Embryonic facial prominence (tissue), 1 donor: ENCODE results near the gene CACNG3.
A peak's percentile ranks its signal among the peaks of the same experiment; 100 is the strongest.
"Not testable (repeated sequence)": the region's sequence is repeated elsewhere in the genome, so short reads cannot be mapped to it uniquely, and the experiment has no call there.

ENCODE experiments used
- DNase-seq: peaks from one replicate; pipeline ENCODE4 v3.0.0-alpha.2; 2016; ENCODE audit errors: extremely low spot score

CACNG3 gene

DNA sequence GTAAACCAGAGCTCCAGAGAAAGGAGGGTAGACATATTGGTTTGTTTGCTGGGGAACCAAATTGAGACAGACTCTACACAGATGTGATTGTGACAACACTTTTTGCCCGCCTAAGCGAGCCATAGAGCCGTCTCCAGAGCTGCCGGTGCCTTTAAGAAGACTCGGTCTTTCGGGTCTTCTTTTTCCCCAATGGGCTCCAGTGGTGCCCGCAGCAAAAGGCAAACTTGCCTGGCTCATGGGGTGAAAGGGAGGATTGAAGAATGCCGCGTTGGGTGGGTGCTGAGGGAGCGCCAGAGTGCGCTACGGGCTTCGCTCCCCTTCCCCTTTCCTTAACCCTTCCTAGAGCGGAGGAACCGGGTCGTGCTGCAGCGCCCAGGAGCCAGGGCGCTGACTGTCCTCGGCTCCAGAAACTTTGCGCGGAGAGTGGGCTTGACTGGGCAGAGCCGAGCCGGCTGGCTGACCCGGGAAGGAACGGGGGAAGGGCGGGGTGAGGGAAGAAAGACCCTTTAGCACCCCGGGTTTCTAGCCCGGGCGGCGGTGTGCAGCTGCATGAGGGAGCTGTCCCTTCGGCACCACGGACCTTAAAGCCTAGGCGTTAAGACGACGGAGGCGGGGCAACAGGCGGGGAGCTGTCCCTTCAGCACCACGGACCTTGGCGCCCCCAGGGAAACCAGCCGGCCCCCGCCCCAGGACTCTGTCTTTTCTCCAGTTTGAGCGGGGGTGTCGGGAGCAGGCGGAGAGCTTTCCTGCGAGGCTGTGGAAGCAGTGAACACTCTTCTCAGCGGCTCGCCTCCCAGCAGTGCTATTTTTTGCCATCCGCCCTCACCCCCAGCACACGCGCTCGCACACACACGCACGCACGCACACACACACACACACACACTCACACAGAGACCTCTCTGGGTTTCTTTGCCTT, at the start of gene CACNG3:
Gene CACNG3, plus strand, starts transcription at position 880 of the 916 bp plus-strand sequence. CDS start 420 bp downstream, outside the sequence.
- DNase-seq, result peak; percentile 37

DNA sequence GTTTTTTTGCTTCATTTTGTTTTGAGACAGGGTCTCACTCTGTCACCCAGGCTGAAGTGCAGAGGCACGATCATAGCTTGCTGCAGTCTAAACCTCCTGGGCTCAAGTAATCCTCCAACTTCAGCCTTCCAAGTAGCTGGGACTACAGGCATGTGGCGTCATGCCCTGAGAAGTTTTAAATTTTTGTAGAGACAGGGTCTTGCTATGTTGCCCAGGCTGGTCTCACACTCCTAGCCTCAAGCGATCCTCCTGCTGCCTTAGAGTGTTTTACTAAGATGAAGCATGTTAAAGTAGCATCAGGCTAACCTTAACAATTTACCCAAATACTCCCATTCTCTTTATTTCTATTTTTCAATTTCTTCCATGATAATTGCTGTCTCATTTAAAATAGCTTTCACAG, 49.2 kb upstream of the CACNG3 start:
- DNase-seq, result no peak

DNA sequence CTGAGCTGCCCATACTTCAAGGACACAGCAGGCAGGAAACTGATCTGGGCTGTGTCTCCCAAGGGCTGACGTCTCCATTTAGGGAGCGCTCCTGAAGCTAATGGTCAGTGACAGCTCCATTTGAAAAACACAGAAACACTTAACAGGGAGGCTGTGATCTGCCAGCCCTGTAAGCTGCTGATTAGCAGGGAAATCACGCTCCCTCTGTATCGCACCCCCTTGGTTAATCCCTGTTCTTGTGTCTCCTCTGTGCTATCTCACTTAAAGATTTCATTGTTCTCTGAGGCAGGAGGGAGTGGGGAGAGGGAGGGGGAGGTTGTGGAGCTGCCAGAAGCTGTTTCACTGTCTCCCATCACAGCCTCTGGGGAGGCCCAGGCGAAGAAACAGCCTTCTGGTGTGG, 47.4 kb upstream of the CACNG3 start:
- no peak for DNase-seq

DNA sequence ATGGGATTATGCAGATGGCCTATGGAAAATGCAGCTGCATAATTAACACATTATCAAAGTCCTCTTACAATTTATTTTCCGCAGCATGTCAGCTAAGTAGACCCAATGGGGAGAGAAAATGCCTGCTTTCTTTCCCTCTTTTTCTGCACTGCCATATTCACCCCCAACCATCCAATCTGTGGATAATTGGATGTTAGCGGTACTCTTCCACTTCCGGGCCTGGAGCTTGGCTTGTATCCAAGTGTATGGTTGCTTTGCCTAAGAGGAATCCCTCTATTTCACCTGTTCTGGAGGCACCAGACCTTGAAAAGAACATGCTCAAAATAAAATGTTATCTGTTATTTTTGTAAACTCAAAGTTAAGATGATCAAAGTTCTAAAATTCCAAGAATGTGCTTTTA, 41.1 kb upstream of the CACNG3 start:
- DNase-seq, result no peak

DNA sequence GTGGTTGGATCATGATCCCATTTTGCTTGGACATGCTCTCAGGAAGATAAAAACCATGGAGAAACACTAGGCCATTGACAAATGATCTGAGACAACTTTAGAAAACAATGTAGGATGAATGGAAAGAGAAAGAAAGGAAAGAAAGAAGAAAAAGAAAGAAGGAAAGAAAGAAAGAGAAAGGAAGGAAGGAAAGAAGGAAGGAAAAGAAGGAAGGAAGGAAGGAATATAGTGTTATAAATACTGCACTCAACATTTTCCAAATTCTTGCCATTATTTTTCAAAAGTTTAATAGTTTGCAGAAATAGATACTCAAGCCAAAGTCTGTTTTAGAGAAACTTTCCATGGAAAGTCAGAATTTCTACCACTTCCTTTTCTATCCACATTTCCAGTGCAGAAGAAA, 39.2 kb upstream of the CACNG3 start:
- DNase-seq, result no peak

DNA sequence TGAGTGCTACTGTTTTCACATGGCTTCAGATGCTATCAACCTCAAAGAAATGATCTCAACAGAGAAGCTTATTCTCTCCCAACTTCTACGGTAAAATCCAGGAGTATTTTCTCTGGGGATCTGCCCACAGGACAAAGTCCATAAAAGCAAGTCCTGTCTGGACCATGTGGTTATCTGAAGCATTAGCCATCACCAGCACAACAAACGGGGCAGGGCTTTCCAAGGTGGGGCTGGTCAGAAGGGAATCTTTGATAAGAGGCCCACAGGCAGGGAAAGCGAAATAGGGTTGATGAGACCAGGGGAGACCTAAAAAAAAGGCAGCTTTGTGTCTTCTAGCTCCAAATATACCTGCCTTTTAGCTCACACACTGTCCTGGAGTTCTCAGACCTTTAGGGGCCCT, 38.7 kb upstream of the CACNG3 start:
- no peak for DNase-seq

DNA sequence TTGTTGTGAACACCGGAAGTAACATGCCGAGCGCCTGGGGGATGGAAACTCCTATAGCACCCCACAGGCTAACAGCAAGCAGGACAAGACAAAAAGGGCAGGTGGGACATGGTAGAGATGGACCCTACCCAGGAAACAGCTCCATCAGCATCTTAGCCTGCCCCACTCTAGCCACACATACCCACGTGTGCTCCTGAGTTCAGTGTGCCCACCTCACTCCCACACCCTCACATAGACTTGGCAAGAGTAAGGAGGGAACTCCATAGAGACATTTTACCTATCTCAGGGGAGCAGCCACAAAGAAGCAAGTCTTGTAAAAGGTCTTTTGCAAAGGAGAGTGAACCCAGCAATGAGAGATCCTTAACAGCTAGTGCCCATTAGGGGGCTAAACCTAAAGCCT, 37.8 kb upstream of the CACNG3 start:
- no peak for DNase-seq

DNA sequence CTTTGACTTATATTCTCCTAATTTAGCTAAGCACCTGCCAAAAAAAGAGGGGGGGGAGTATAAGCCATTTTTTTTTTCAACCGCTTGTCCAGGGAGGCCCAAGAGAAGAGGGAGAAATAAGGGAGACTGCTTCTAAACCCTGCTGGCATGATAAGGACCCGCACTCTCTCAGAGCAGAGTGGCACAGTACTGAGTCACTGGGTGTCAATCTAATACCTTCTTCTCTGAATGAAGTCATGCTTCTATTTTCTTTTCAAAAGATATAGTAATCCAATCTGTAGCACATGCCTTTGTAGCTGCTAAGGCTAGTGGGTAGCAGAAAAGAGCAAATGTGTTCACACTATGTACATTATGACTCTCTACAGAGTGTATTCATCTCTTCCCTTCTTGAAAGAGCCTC, 34.9 kb upstream of the CACNG3 start:
- no peak for DNase-seq

DNA sequence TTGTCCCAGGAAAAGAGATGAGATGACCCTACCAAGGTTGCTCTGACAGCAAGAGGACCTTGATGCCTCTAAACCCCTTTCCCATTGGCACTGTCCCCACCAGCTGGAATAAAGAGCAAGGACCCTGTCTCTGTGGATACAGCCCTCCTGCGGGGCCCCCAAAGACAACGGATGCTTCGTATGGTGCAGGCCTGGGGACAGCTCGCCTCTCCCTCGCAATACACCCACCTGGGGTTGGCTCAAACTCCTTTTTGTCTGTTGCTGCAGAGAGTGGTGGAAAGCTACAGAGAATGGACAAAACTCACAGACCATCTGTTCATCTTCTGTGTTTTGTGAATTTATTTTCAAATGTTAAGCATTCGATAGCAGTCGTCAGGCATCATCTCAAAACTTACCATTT, 27.6 kb upstream of the CACNG3 start:
- DNase-seq, result no peak

DNA sequence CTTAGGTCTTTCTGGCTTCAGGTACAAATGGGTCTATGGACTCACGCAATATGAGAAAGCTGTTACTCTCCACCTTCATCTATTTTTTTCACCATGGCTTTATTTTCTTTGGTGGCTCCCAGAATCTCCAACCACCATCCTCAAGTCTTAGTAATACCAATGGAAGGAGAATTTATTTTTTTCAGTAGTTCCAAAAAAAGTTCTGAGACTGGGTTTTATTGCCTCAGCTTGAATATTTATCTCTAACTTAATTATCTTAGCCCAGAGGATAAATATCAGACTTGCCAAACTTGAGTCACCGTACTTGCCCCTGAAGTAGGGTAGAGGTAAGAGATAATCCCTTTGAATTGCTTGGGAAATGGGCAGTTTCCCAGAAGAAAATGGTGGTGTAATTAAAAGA, 23.2 kb upstream of the CACNG3 start:
- no peak for DNase-seq

DNA sequence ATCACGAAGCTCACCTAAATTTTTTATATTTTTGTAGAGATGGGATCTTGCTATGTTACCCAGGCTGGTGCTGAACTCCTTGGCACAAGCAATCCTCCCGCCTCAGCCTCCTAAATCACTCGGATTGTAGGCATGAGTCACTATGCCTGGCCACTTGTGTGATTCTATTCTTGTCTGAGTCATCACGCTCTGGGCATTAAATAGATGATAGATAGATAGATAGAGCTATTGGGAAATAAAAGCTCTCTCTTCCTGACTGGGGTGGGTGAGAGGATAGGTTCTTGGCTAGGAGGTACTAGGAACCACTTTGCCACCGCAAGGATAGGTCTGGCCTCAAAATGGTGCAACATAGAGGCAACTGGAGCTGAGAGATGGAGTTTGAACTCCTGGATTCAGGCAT, 21.4 kb upstream of the CACNG3 start:
- no peak for DNase-seq

DNA sequence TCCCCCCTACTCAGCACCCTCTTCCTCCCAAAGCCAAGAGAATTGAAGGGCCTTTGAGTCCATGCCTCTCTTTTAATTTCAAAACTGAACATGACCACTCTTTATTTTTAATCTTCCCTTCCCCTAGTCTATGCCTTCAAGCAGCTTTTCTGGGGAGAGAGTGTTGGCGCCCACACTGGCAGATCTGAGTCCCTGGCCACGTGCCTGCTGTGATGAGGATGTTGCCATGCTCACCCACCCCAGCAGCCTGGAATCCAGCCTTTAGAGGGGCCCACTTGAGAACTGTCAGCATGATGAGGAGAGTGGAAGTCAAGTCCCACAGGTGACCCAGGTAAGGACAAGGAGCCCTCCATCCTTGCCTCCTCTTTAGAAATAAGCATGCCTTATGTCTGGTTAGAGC, 20.3 kb upstream of the CACNG3 start:
- no peak for DNase-seq

DNA sequence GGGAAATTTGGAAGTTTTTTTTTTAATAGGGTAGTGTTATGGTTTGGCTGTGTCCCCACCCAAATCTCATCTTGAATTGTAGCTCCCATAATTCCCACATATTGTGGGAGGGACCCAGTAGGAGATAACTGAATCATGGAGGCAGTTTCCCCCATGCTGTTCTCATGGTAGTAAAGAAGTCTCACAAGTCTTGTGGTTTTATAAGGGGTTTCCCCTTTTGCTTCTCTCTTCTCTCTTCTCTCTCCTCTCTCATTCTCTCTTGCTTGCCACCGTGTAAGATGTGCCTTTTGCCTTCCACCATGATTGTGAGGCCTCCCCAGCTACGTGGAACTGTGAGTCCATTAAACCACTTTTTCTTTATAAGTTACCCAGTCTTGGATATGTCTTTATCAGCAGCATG, 17.3 kb upstream of the CACNG3 start:
- DNase-seq, result not testable (repeated sequence)

DNA sequence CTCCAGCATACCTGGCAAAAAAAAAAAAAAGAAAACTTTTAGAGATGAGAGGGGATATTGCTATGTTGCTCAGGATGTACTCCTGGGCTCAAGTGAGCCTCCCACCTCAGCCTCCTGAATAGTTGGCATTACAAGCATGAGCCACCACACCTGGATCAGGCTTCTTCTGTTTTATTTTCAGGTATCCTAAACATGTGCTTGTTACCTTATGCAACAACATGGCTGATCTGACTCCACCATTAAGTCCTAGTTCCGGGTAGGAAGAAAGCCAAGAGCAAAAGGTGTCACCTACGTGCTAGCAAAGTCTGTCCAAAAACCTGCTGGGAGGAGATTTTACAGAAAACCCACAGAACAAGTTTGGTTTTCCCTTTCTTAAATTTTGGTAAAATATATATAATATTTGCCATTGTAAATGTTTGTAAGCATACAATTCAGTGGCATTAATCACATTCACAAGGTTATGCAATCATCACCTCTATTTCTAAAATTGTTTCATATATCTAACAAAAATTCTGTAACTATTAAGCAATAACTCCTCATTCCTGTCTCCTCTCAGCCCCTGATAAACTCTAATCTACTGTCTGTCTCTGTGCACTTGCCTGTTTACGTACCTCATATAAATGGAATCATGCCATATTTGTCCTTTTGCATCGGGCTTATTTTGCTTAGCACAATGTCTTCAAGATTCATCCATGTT, 9.1 kb upstream of the CACNG3 start:
- no peak for DNase-seq

DNA sequence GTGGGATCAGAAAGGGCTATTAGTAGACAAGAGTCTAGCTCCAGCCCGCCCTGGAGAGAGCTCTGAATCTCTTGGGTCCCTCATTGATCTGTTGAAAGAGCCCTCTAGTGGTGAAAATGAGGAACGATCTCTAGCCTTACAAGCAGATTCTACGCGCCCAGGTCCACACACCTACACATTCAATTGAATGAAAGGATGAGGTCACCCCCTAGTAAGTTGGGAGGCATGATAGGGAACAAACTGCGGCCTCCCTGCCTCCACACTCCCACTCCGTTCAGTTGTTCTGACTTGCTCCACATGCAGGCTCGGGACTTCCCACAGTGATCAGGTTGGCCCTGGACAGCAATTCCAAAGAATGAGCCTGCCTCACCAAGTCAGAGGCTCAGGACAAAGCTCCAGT, 2.9 kb upstream of the CACNG3 start:
- no peak for DNase-seq

DNA sequence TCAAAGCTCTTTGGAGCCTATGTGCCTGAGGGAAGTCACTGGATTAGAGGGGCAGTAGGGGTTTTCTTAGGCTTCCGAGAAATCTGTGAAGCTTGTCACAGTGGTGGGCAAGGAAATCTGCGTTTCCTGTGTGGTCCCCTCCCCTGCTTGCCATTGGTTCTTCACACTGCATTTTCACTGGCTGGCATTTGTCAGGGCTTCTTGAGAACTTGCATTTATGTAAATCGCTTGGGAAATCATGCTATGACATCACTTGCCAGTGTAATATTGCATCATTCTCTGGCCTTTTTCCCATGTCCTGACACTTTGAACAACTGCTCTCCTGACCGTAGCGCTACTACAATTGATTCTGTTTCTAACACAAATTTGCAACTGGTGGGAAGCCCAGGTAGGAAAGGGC, 1.8 kb downstream of the CACNG3 start:
- no peak for DNase-seq

DNA sequence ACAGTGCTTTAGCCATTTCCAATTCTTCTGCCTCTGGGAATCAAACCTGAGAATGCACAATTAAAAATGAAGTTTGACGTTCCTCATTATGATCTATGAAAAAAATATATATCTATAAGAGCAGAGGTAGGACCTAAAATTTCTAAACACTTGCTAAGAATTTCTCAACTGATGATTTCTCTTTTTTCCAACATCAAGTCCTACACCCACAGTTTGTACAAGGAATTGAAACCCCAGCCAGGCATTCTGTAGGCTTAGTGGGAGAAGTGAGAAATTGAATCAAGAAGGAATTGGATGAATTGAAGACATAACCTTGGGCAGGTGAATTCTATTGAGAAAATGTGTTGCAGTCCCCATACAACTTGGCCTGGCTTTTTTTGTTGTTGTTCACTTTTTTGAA, 2.7 kb downstream of the CACNG3 start:
- no peak for DNase-seq

DNA sequence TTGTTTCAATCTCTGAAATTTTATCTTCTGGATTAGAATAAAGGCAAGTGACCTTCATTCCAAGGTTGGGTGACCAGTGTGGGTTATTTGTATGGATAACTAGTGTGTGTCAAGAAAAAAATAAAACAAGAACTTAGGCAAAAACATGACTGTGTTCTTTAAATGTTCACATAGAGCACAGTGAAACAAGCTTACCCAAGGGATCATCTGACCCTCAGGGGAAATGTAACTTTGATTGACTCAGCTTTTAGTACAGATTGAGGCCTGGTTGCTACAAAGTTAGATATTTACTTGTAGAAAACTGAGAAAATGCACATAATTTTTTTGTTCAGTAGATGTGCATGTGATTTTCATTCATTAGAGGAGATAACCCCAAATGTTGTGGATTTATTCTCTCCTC, 6.7 kb downstream of the CACNG3 start:
- no peak for DNase-seq

DNA sequence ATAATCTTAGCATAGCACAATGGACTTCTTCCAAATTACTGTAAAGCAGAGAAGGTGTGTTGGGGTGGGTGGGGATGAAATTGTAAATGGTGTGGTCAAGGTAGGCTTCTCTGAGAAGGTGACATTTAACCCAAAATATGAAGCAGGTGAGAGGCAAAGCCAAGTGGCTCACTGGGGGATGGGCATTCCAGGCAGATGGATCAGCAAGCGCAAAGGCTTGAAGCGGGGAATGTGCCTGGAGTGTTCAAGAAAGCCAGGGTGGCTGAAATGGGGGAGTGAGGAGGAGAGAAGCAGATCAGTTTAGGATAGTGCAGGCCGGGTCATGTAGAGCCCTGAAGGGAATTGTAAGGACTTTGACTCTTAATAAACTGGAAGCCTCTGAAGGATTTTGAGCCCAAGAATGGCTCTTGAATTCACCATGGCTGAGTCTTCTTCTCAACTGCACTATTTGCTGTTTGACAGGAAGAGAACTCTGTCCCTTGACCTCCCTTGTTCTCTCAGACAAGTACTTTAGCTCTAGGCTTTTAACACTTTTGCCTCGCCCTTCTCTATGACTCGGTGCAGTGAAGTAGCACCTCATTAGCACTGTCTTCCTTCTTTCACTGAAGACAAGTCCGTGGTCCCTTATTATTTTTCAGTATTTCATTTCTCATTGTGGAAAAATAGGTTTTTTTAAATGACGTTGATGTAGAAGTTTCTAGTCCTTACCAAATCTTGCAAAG, 14.7 kb downstream of the CACNG3 start:
- no peak for DNase-seq

DNA sequence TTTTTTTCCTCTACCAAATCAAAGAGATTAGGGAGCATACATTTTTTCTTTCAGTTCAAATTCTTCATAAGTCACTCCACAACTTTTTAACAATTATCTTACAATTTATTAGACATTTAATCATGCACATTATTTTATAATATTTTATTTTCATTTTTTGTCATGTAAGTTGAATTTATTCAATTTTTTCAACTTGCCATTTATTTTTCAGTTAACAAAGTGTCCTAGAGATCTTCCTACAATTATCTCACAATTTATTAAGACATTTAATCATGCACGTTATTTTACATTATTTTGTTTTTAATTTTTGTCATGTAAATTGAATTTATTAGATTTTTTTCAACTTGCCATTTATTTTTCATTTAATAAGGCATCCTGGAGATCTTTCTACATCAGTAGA, 16.2 kb downstream of the CACNG3 start:
- no peak for DNase-seq

DNA sequence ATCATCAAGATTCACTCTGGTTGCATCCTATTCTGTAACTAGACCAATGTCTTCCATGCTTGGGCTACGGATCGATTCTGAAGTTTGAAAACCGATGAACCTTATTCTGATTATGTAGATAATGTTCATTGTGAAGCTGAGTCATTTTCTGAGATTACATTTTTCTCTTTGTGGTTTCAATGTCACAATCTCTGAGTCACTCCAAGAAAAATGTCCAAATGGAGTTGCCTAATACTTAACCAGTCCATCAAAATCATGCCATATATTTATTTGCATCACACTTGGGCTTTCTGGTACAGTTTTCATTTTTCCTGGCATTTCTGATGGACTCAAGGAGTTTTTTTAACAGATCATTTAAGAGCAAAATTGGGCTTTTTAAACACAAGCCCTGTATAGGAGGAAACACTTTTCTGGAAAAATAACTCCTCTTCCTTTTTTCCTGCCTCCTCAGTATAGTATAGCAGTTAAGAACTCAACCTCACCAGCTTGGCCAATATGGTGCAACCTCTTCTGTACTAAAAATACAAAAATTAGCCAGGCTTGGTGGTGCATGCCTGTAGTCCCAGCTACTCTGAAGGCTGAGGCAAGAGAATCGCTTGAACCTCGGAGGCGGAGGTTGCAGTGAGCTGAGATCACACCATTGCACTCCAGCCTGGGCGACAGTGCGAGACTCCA, 17.5 kb downstream of the CACNG3 start:
- no peak for DNase-seq

DNA sequence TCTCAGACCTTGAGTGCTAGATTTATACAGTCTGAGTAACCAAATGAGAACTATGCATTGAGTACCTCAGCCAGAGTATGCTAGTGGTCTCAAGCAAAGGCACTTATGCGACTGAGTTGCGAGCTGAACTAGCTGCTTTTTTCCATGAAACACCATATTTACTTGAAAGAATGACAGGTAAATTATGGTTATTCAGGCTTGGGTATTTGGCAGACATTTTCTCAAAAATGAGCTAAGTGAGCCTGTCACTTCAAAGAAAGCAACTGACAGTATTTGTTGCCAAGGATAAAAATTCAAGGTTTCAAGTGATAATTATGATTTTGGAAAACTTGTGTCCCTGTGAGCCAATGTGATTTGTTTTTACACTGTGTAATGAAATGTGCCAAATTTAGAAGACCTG, 19.3 kb downstream of the CACNG3 start:
- DNase-seq, result no peak
